Common myeloid progenitor, CD34-positive (primary cell): ENCODE results near the gene DDX10.

ENCODE experiments used
- CTCF ChIA-PET: fragments of 350-600 bp; sonication (Branson Sonifier 250); formaldehyde crosslinking; loops from one replicate; lab custom pipeline; 2021; ENCODE audit warnings: antibody characterized with exemption; lab: Charles Lee
- POLR2A ChIA-PET: fragments of 350-600 bp; sonication (Branson Sonifier 250); formaldehyde crosslinking; loops from one replicate; lab custom pipeline; 2021; ENCODE audit warnings: antibody characterized with exemption; lab: Charles Lee
- DNase-seq, 3 donors: peaks; one replicate each; pipeline versions ENCODE4 v3.0.0 to v3.0.0-alpha.2; 2013
- H3K27ac ChIP-seq, 2 experiments: 1 replicate in 1 of 2; 2 replicates in 1 of 2; pipeline ENCODE4 v1.7.0; 2013; ENCODE audit warnings: inconsistent platforms in 2 of 2, low read length in 2 of 2, mild to moderate bottlenecking in 2 of 2, low read depth in 1 of 2, moderate library complexity in 1 of 2; ENCODE audit not compliant: severe bottlenecking in 2 of 2, insufficient read depth in 1 of 2, poor library complexity in 1 of 2
- H3K27me3 ChIP-seq, 5 experiments: replicated peaks in 2 of 5; 1 replicate in 3 of 5; 2 replicates in 2 of 5; pipeline versions ENCODE4 v1.6.1 to v1.7.0; 2013; ENCODE audit warnings: low read length in 4 of 5, mild to moderate bottlenecking in 2 of 5, moderate library complexity in 2 of 5, inconsistent platforms in 1 of 5; ENCODE audit not compliant: insufficient read depth in 5 of 5, control insufficient read depth in 4 of 5
- H3K36me3 ChIP-seq, 4 experiments: 1 replicate in 2 of 4; 2 replicates in 2 of 4; pipeline versions ENCODE4 v1.6.1 to v1.7.0; 2013; ENCODE audit warnings: low read length in 3 of 4, control low read depth in 1 of 4, mild to moderate bottlenecking in 1 of 4; ENCODE audit not compliant: control insufficient read depth in 4 of 4, insufficient read depth in 4 of 4
- H3K4me1 ChIP-seq, 4 experiments: 1 replicate in 3 of 4; 2 replicates in 1 of 4; pipeline versions ENCODE4 v1.6.1 to v1.7.1; 2013; ENCODE audit warnings: low read length in 3 of 4, mild to moderate bottlenecking in 3 of 4, control low read depth in 1 of 4, inconsistent platforms in 1 of 4, moderate library complexity in 1 of 4; ENCODE audit not compliant: control insufficient read depth in 4 of 4, insufficient read depth in 4 of 4; ENCODE audit errors: control extremely low read depth in 1 of 4
- H3K4me3 ChIP-seq, 7 experiments: 1 replicate in 4 of 7; 2 replicates in 3 of 7; pipeline versions ENCODE4 v1.5.1 to v1.7.0; 2013; ENCODE audit warnings: mild to moderate bottlenecking in 7 of 7, low read length in 6 of 7, moderate library complexity in 6 of 7, inconsistent platforms in 2 of 7, low read depth in 2 of 7, control low read depth in 1 of 7; ENCODE audit not compliant: insufficient read depth in 4 of 7, control insufficient read depth in 1 of 7; ENCODE audit errors: extremely low read depth in 1 of 7
- H3K9me3 ChIP-seq, 5 experiments: 1 replicate in 4 of 5; 2 replicates in 1 of 5; pipeline versions ENCODE4 v1.6.1 to v1.7.1; 2013; ENCODE audit warnings: low read length in 4 of 5, mild to moderate bottlenecking in 2 of 5, inconsistent platforms in 1 of 5, low read depth in 1 of 5, moderate library complexity in 1 of 5; ENCODE audit not compliant: control insufficient read depth in 4 of 5, insufficient read depth in 2 of 5; ENCODE audit errors: control extremely low read depth in 1 of 5
- WGBS: methylation state at CpG from one replicate; pipeline ENCODE4 v1.1.5; 2013; ENCODE audit not compliant: insufficient coverage; 5-methylcytosine and 5-hydroxymethylcytosine counted together

The DDX10 gene

GRCh38 chr11:108890482-108891105 is 225.7 kb downstream of the DDX10 start:
- H3K27ac ChIP-seq, result no peak overlapping the region
- H3K9me3 ChIP-seq, result no peaks in the 10 kb centered on the region
- no peaks in the 10 kb centered on the region for H3K27me3 ChIP-seq
- DNase-seq, result no peak
- ChIA-PET CTCF (no interaction called here), POLR2A (no interaction called here)
- WGBS, result 100% methylated on average over 2 of the region's 5 CpGs
- no peak overlapping the region for H3K4me3 ChIP-seq
- H3K36me3 ChIP-seq, result no peaks in the 10 kb centered on the region
- H3K4me1 ChIP-seq, result peaks cover under 1 to 3% (median 2%) of the 10 kb centered on the region in 4 experiments

- Histone ChIP-seq H3K27me3 (no peaks in the 10 kb centered on the region), H3K4me1 (peaks cover 3 to 4% (median 4%) of the 10 kb centered on the region in 4 experiments), H3K27ac (no peak overlapping the region), H3K4me3 (no peak overlapping the region), H3K36me3 (no peaks in the 10 kb centered on the region), H3K9me3 (no peaks in the 10 kb centered on the region)
- POLR2A ChIA-PET, result interaction anchor here (0.6 kb wide), 1 partner anchor 9 kb away, joined by 3 read pairs; no protein-coding TSS in a partner anchor
- WGBS, result 100% methylated on average over 2 of the region's 2 CpGs
- CTCF ChIA-PET, result no interaction called here
- no peak for DNase-seq
Measured at GRCh38 chr11:108891143-108891542, 226.3 kb downstream of the DDX10 start.

GRCh38 chr11:108891909-108892511 is 227.1 kb downstream of the DDX10 start:
- ChIA-PET POLR2A (interaction anchor here (0.6 kb wide), 1 partner anchor 8 kb away, joined by 3 read pairs; no protein-coding TSS in a partner anchor), CTCF (no interaction called here)
- Histone ChIP-seq H3K9me3 (peaks cover 0 to under 1% (median 0%) of the 10 kb centered on the region in 5 experiments), H3K27ac (no peak overlapping the region), H3K4me1 (peaks cover 3 to 9% (median 8%) of the 10 kb centered on the region in 4 experiments), H3K4me3 (no peak overlapping the region), H3K36me3 (no peaks in the 10 kb centered on the region), H3K27me3 (no peaks in the 10 kb centered on the region)
- no peak for DNase-seq
- 100% methylated on average over 4 of the region's 7 CpGs for WGBS

GRCh38 chr11:108895579-108896480 is 231.0 kb downstream of the DDX10 start:
- WGBS, result 89% methylated on average over 1 of the region's 8 CpGs
- DNase-seq, result peak; percentile 64 to 93 (median 83)
- peaks cover 3 to 9% (median 8%) of the 10 kb centered on the region in 4 experiments for H3K4me1 ChIP-seq
- CTCF ChIA-PET, result no interaction called here
- POLR2A ChIA-PET, result no interaction called here
- H3K36me3 ChIP-seq, result no peaks in the 10 kb centered on the region
- no peaks in the 10 kb centered on the region for H3K27me3 ChIP-seq
- peak overlapping the region in 3 of 7 experiments; percentile 9 to 70 (median 49) for H3K4me3 ChIP-seq
- peaks cover 0 to 9% (median 0%) of the 10 kb centered on the region in 5 experiments for H3K9me3 ChIP-seq
- H3K27ac ChIP-seq, result peak overlapping the region in 1 of 2 experiments; percentile 51

- ChIA-PET CTCF (no interaction called here), POLR2A (no interaction called here)
- H3K27me3 ChIP-seq, result no peaks in the 10 kb centered on the region
- H3K27ac ChIP-seq, result no peak overlapping the region
- H3K4me3 ChIP-seq, result no peak overlapping the region
- peaks cover 0 to 9% (median 0%) of the 10 kb centered on the region in 5 experiments for H3K9me3 ChIP-seq
- 100% methylated on average over 1 of the region's 1 CpG for WGBS
- no peak for DNase-seq
- no peaks in the 10 kb centered on the region for H3K36me3 ChIP-seq
- H3K4me1 ChIP-seq, result peaks cover 3 to 9% (median 8%) of the 10 kb centered on the region in 4 experiments
Measured at GRCh38 chr11:108897071-108897481, 232.2 kb downstream of the DDX10 start.

- H3K27ac ChIP-seq, result no peak overlapping the region
- 94% methylated on average over 3 of the region's 5 CpGs for WGBS
- no peak overlapping the region for H3K4me3 ChIP-seq
- no peaks in the 10 kb centered on the region for H3K27me3 ChIP-seq
- DNase-seq, result no peak
- peaks cover 3 to 9% (median 8%) of the 10 kb centered on the region in 4 experiments for H3K4me1 ChIP-seq
- POLR2A ChIA-PET, result no interaction called here
- H3K9me3 ChIP-seq, result peaks cover 0 to 9% (median 0%) of the 10 kb centered on the region in 5 experiments
- CTCF ChIA-PET, result no interaction called here
- H3K36me3 ChIP-seq, result no peaks in the 10 kb centered on the region
Measured at GRCh38 chr11:108897916-108898315, 233.0 kb downstream of the DDX10 start.
